K562 (cell line): Measurements from ENCODE around the gene PRKCE. TPM values are rescaled to one million over a fixed set of nuclear protein-coding genes. Genes with fewer than 3 reads are reported as not detected.
A peak's percentile ranks its signal among the peaks of the same experiment; 100 is the strongest.

Source experiments
- CBX5 ChIP-seq: IDR thresholded peaks from 2 replicates; pipeline ENCODE4 v1.6.1; 2014; ENCODE audit warnings: low read depth, borderline replicate concordance
- MBD2 ChIP-seq: sonication (generic); IDR thresholded peaks from 2 replicates; pipeline ENCODE4 v1.6.1; 2016; ENCODE audit warnings: low read depth, borderline replicate concordance
- NFIC ChIP-seq: fragments of 450-650 bp; IDR thresholded peaks from 2 replicates; pipeline ENCODE4 v1.6.1; 2017; ENCODE audit warnings: mild to moderate bottlenecking, inconsistent platforms
- NR2C2 ChIP-seq, 2 experiments: fragments of 200-800 bp in 1 of 2; sonication (Bioruptor generic) in 1 of 2; sonication (generic) in 1 of 2; formaldehyde crosslinking in 1 of 2; IDR thresholded peaks; 2 replicates each; pipeline versions ENCODE4 v1.6.1 to v1.8.0; 2016 to 2022; ENCODE audit warnings: mild to moderate bottlenecking in 1 of 2, missing compliant biosample characterization in 1 of 2, missing genetic modification characterization in 1 of 2, missing genetic modification reagents in 1 of 2
- POLR2AphosphoS5 ChIP-seq: IDR thresholded peaks from 2 replicates; pipeline ENCODE4 v1.6.1; 2011; ENCODE audit warnings: mild to moderate bottlenecking, low read depth, low read length, moderate library complexity; ENCODE audit not compliant: control insufficient read depth, insufficient read depth
- SMARCB1 ChIP-seq: IDR thresholded peaks from 2 replicates; pipeline ENCODE4 v1.6.1; 2011; ENCODE audit warnings: improper control_type of control experiment, low read depth; ENCODE audit not compliant: insufficient read length
- THRA ChIP-seq: fragments of 450-650 bp; IDR thresholded peaks from 2 replicates; pipeline ENCODE4 v1.6.1; 2017; ENCODE audit warnings: mild to moderate bottlenecking, moderate library complexity
- ZBTB49 ChIP-seq: sonication (generic); formaldehyde crosslinking; IDR thresholded peaks from 2 replicates; pipeline ENCODE4 v1.8.0; 2022; ENCODE audit warnings: missing genetic modification reagents, mild to moderate bottlenecking, borderline replicate concordance
- polyA plus RNA-seq, 8 experiments: library from polyadenylated mRNA; depleted of rRNA in 4 of 8; stranded (reverse) in 5 of 8; unstranded in 3 of 8; fragments of >200 nt; fragmentation: Nextera tagmentation in 2 of 8; fragmentation: Illumina TruSeq in 1 of 8; extraction: Ambion mirVana in 2 of 8; extraction: Trizol in 1 of 8; gene quantifications; 2 replicates each; pipeline versions ENCODE4 v1.2.1 to v1.2.3, GENCODE V29; 2011 to 2014; ENCODE audit warnings: inconsistent platforms in 1 of 8, missing spikeins in 1 of 8
- total RNA-seq, 7 experiments: library from RNA; depleted of rRNA in 6 of 7; stranded (reverse); fragments of >200 nt in 6 of 7; fragmentation: Illumina TruSeq in 2 of 7; extraction: Trizol in 2 of 7; gene quantifications; 2 replicates each; pipeline versions ENCODE4 v1.2.1 to v1.2.3, GENCODE V29; 2011 to 2021; ENCODE audit warnings: low replicate concordance in 1 of 7
- TF ChIP-seq, protein P1 (sequence below), 2 experiments: fragments of 450-650 bp; IDR thresholded peaks; 2 replicates each; pipeline ENCODE4 v1.6.1; 2016; ENCODE audit warnings: mild to moderate bottlenecking in 2 of 2, borderline replicate concordance in 1 of 2, low read depth in 1 of 2, moderate library complexity in 1 of 2

PRKCE gene
- total and polyA plus RNA-seq, 9 of the 15 experiments (the other 6 are each of a cell fraction or from before 2014, with no cell fraction given): 0.06 to 1.0 (median 0.22) TPM; not detected in 1

DNA sequence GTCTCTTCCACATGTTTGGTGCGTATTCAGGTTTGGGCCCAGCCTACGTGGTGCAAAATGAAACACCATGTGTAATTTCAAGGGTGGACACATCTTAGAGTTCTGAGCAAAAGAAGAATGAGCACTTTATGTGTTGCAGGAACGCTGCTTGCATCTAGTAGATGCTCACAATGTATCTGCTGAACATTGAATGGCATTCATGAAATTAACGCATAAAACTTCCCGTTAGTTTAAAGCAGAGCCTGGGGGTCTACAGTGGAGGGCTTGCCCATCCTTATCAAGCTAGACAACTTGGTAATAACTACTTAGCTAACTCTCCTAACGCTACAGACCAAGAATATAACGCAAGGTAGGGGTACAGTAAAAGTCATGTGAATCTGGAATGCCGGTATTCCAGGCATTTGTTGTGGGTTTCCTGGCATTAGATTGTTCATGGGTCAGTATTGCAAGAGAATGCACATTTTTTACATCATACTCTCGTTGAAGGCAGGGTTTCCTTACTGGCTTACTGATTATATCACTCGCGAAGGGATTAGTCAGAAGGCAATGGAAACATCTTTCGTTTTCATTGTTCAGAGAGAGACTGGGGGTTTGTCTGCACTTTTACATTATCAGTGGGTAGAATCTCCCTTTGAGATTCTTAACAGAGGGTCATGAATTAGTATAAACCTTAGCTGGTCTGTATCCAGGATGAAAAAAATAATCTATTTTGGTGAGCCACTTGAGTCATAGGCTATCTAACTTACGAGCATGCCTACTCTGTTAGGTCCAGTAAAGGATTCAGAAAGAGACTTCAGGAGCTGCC is 416.2 kb downstream of the PRKCE start (continued):
- no peak for TF ChIP-seq THRA
- no peak for TF ChIP-seq POLR2AphosphoS5
- TF ChIP-seq CBX5: no peak
- TF ChIP-seq NFIC: no peak
- TF ChIP-seq SMARCB1: no peak
- TF ChIP-seq MBD2: no peak
- TF ChIP-seq ZBTB49: no peak
- no peak for TF ChIP-seq NR2C2 (CRISPR knock-in tag; IDR thresholded peaks at IDR 0.05)
- peak; percentile 44; the same call in 1 of the 2 replicates for TF ChIP-seq NR2C2 (tag; IDR thresholded peaks at IDR 0.05)
- TF ChIP-seq, protein P1, sequence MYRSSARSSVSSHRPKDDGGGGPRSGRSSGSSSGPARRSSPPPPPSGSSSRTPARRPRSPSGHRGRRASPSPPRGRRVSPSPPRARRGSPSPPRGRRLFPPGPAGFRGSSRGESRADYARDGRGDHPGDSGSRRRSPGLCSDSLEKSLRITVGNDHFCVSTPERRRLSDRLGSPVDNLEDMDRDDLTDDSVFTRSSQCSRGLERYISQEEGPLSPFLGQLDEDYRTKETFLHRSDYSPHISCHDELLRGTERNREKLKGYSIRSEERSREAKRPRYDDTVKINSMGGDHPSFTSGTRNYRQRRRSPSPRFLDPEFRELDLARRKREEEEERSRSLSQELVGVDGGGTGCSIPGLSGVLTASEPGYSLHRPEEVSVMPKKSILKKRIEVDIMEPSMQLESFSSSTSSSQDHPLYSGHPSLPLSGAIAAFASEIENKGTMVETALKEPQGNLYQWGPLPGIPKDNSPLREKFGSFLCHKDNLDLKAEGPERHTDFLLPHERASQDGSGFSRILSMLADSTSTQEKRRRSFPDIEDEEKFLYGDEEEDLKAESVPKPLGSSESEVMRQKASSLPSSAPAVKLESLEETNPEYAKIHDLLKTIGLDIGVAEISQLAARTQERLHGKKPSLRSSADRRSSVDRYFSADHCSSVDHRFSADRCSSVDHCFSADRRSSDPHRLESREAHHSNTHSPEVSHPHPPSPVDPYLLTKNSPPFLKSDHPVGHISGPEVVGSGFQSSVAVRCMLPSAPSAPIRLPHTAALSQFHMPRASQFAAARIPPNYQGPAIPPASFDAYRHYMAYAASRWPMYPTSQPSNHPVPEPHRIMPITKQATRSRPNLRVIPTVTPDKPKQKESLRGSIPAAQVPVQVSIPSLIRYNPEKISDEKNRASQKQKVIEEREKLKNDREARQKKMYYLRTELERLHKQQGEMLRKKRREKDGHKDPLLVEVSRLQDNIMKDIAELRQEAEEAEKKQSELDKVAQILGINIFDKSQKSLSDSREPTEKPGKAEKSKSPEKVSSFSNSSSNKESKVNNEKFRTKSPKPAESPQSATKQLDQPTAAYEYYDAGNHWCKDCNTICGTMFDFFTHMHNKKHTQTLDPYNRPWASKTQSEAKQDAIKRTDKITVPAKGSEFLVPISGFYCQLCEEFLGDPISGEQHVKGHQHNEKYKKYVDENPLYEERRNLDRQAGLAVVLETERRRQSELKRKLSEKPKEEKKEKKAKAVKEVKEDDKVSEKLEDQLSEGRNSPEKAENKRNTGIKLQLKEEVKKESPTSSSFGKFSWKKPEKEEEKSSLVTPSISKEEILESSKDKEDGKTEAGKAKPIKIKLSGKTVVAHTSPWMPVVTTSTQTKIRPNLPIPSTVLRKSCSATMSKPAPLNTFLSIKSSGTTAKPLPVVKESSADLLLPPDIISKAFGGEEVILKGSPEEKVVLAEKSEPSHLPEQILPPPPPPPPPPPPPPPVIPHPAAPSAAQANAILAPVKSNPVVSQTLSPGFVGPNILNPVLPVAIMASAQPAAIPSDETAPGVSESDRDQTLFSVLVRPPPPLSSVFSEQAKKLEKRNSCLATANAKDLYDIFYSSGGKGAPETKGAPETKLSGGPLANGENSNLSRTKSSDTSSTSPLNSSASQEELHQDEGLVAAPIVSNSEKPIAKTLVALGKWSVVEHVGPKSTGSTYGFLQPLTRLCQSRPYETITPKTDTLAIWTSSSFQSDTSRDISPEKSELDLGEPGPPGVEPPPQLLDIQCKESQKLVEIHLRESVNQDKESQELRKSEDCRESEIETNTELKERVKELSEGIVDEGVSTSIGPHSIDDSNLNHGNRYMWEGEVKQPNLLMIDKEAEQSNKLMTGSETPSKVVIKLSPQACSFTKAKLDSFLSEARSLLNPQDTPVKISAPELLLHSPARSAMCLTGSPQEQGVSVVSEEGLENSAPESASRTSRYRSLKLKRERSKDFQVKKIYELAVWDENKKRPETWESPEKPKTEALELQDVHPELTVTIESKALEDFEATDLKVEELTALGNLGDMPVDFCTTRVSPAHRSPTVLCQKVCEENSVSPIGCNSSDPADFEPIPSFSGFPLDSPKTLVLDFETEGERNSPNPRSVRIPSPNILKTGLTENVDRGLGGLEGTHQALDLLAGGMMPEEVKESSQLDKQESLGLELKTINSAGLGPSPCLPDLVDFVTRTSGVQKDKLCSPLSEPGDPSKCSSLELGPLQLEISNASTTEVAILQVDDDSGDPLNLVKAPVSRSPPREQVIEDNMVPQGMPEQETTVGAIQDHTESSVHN (IDR thresholded peaks at IDR 0.05; ENCODE audit: borderline replicate concordance in 1 of 2, low read depth in 1 of 2): no peak; a peak in 1 of 4 replicates
